Measurements from ENCODE around the gene LPXN.

- TF ChIP-seq, protein P1, sequence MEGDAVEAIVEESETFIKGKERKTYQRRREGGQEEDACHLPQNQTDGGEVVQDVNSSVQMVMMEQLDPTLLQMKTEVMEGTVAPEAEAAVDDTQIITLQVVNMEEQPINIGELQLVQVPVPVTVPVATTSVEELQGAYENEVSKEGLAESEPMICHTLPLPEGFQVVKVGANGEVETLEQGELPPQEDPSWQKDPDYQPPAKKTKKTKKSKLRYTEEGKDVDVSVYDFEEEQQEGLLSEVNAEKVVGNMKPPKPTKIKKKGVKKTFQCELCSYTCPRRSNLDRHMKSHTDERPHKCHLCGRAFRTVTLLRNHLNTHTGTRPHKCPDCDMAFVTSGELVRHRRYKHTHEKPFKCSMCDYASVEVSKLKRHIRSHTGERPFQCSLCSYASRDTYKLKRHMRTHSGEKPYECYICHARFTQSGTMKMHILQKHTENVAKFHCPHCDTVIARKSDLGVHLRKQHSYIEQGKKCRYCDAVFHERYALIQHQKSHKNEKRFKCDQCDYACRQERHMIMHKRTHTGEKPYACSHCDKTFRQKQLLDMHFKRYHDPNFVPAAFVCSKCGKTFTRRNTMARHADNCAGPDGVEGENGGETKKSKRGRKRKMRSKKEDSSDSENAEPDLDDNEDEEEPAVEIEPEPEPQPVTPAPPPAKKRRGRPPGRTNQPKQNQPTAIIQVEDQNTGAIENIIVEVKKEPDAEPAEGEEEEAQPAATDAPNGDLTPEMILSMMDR (IDR thresholded peaks at IDR 0.05), result no peak
- no peak for TF ChIP-seq POLR2A (IDR thresholded peaks at IDR 0.05)
Observed at GRCh38 chr11:58530236-58530635, 45.4 kb downstream of the LPXN start.
